ENCODE measurements around the gene SHOX. TPM values are rescaled to one million over a fixed set of nuclear protein-coding genes. Genes with fewer than 3 reads are reported as not detected.
A peak's percentile ranks its signal among the peaks of the same experiment; 100 is the strongest.

The SHOX gene
- total RNA-seq (under 1 TPM; 0.06 to 0.16 TPM), polyA plus RNA-seq (ENCODE audit: insufficient read depth, low read depth, low replicate concordance) (not detected)
- long read RNA-seq, donor 1: 0 reads
- long read RNA-seq, donor 2: 0 reads

DNA sequence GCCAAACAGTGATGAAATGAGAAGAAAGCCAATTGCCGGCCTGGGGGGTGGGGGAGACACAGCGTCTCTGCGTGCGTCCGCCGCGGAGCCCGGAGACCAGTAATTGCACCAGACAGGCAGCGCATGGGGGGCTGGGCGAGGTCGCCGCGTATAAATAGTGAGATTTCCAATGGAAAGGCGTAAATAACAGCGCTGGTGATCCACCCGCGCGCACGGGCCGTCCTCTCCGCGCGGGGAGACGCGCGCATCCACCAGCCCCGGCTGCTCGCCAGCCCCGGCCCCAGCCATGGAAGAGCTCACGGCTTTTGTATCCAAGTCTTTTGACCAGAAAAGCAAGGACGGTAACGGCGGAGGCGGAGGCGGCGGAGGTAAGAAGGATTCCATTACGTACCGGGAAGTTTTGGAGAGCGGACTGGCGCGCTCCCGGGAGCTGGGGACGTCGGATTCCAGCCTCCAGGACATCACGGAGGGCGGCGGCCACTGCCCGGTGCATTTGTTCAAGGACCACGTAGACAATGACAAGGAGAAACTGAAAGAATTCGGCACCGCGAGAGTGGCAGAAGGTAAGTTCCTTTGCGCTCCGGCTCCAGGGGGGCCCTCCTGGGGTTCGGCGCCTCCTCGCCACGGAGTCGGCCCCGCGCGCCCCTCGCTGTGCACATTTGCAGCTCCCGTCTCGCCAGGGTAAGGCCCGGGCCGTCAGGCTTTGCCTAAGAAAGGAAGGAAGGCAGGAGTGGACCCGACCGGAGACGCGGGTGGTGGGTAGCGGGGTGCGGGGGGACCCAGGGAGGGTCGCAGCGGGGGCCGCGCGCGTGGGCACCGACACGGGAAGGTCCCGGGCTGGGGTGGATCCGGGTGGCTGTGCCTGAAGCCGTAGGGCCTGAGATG, at the start of gene SHOX:
SHOX (plus strand) TSS at position 180 of the 885 bp plus-strand sequence; CDS start at position 287, 107 bp downstream.
- no peak for DNase-seq

GRCh38 chrX:581066-581465, 49.5 kb upstream of the SHOX start:
- no peak for TF ChIP-seq POLR2A (IDR thresholded peaks at IDR 0.05)
- TF ChIP-seq CTCF (IDR thresholded peaks at IDR 0.05): no peak
- no peak overlapping the region for H3K4me3 ChIP-seq
- H3K4me1 ChIP-seq: no peaks in the 10 kb centered on the region
- no peaks in the 10 kb centered on the region for H3K36me3 ChIP-seq (ENCODE audit: low read depth, missing control alignments)
- no peaks in the 10 kb centered on the region for H3K9me3 ChIP-seq
- WGBS, 2 donors: 62 to 65% methylated on average over 1 of the region's 1 CpG
- intact Hi-C loops (cut with DNase I; ENCODE audit: low total_unique reads): no loop called here
- no peaks in the 10 kb centered on the region for H3K27me3 ChIP-seq
- H3K27ac ChIP-seq: no peak overlapping the region
- DNase-seq: no peak

More for the DNA sequence above, at the start of gene SHOX:
- 1 to 2% methylated on average over 47 to 84 of the region's 84 CpGs for WGBS, 2 donors
- Histone ChIP-seq H3K4me3 (peak within 1 kb of the TSS in 1 of 2 donors; percentile 15), H3K27me3 (no peaks in the 10 kb centered on the region), H3K9me3 (no peaks in the 10 kb centered on the region), H3K4me1 (no peaks in the 10 kb centered on the region), H3K27ac (no peak within 1 kb of the TSS), H3K36me3 (ENCODE audit: low read depth, missing control alignments) (no peaks in the 10 kb centered on the region)
- intact Hi-C loops (cut with DNase I; ENCODE audit: low total_unique reads): no loop called here
- TF ChIP-seq POLR2A (IDR thresholded peaks at IDR 0.05): no peak
- TF ChIP-seq CTCF (IDR thresholded peaks at IDR 0.05): no peak

DNA sequence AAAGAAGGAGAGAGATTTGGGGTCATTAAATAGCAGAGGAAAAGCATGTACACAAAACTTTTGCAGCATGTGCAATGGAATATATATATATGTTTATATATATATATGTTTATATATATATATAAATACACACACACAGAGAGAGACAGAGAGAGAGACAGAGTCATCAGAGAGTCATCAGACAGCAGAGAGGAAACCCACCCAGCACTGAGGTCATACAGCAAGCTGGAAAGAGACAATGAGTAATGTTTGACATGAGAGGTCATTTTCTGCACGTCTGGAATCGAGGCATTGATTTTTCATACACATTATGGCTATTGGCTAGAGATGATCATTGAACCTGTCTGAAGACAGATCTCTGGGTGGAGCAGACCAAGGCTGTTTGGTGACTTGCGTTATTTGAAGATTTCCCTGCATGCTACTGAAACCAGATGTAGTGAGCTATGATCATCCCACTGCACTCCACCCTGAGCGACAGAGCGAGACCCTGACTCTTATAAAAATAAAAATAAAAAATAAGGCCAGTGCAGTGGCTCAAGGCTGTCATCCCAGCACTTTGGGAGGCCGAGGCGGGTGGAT, 48.8 kb upstream of the SHOX start:
- no peak overlapping the region for H3K4me3 ChIP-seq
- WGBS, 2 donors: 57 to 64% methylated on average over 7 of the region's 7 CpGs
- DNase-seq: no peak

DNA sequence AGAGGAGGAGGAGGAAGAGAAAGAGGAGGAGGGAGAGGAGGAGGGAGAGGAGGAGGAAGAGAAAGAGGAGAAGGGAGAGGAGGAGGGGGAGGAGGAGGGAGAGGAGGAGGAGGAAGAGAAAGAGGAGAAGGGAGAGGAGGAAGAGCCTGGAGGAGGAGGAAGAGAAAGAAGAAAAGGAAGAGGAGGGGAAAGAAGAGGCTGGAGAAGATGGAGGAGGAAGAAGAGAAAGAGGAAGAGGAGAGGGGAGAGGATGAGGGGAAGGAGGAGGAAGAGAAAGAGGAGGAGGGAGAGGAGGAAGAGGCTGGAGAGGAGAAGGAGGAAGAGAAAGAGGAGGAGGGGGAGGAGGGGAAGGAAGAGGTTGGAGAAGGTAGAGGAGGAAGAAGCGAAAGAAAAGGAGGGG, 46.0 kb upstream of the SHOX start:
- 31 to 61% methylated on average over 1 of the region's 1 CpG for WGBS, 2 donors
- no peak overlapping the region for H3K27ac ChIP-seq

More for the DNA sequence above, 48.8 kb upstream of the SHOX start:
- H3K36me3 ChIP-seq (ENCODE audit: low read depth, missing control alignments): no peaks in the 10 kb centered on the region
- no peaks in the 10 kb centered on the region for H3K4me1 ChIP-seq
- intact Hi-C loops (cut with DNase I; ENCODE audit: low total_unique reads): no loop called here
- H3K27ac ChIP-seq: no peak overlapping the region
- no peaks in the 10 kb centered on the region for H3K27me3 ChIP-seq
- H3K9me3 ChIP-seq: no peaks in the 10 kb centered on the region
- no peak for TF ChIP-seq CTCF (IDR thresholded peaks at IDR 0.05)
- TF ChIP-seq POLR2A (IDR thresholded peaks at IDR 0.05): no peak

More for the DNA sequence above, 46.0 kb upstream of the SHOX start:
- H3K4me1 ChIP-seq: no peaks in the 10 kb centered on the region
- no peaks in the 10 kb centered on the region for H3K36me3 ChIP-seq (ENCODE audit: low read depth, missing control alignments)
- no peak for TF ChIP-seq CTCF (IDR thresholded peaks at IDR 0.05)
- no peak for TF ChIP-seq POLR2A (IDR thresholded peaks at IDR 0.05)
- intact Hi-C loops (cut with DNase I; ENCODE audit: low total_unique reads): no loop called here
- H3K27me3 ChIP-seq: no peaks in the 10 kb centered on the region
- no peak overlapping the region for H3K4me3 ChIP-seq
- no peaks in the 10 kb centered on the region for H3K9me3 ChIP-seq
- DNase-seq: no peak
